HG03354 (cell line): ENCODE results near the gene GDF15.

Experiments used
- ATAC-seq: cut with Tn5 transposase; IDR thresholded peaks from one replicate; pipeline ENCODE4 v1.9.1; 2021; ENCODE audit warnings: mild to moderate bottlenecking; ENCODE audit not compliant: unreplicated experiment, poor library complexity, severe bottlenecking

The GDF15 gene

GRCh38 chr19:18438331-18439024 lies 52.5 kb downstream of the GDF15 start:
- ATAC-seq = no peak
